GM12892 (cell line): Measurements from ENCODE around the gene RSF1.

Experiments used
- DNase-seq: peaks from one replicate; pipeline ENCODE4 v3.0.0; 2011; ENCODE audit not compliant: insufficient read length
- FAIRE-seq: peaks from 2 replicates; lab custom pipeline; 2011; peaks lifted over from hg19 to GRCh38; lab: Jason Lieb, UNC
- POLR2A ChIP-seq: IDR thresholded peaks from 2 replicates; pipeline ENCODE4 v1.6.1; 2011; ENCODE audit warnings: low read depth, low read length, control low read depth
- POLR2AphosphoS5 ChIP-seq: IDR thresholded peaks from 2 replicates; pipeline ENCODE4 v1.6.1; 2011; ENCODE audit warnings: low read depth, low read length, control low read depth
- TAF1 ChIP-seq: IDR thresholded peaks from 2 replicates; pipeline ENCODE4 v1.6.1; 2011; ENCODE audit warnings: low read depth, mild to moderate bottlenecking, control low read depth, low read length, borderline replicate concordance

The RSF1 gene

GRCh38 chr11:77704029-77704428 lies 116.5 kb downstream of the RSF1 start:
- TF ChIP-seq TAF1 (no peak), POLR2AphosphoS5 (no peak), POLR2A (no peak)
- FAIRE-seq (peak; percentile 42), DNase-seq (no peak)

- TF ChIP-seq TAF1 (no peak), POLR2A (no peak), POLR2AphosphoS5 (no peak)
- FAIRE-seq (peak; percentile 33), DNase-seq (no peak)
Measured at GRCh38 chr11:77699425-77699824, 121.1 kb downstream of the RSF1 start.

GRCh38 chr11:77698896-77699295 lies 121.6 kb downstream of the RSF1 start:
- no peak for TF ChIP-seq TAF1
- TF ChIP-seq POLR2AphosphoS5: no peak
- no peak for TF ChIP-seq POLR2A
- FAIRE-seq (peak; percentile 21), DNase-seq (no peak)

- no peak for TF ChIP-seq POLR2AphosphoS5
- no peak for TF ChIP-seq TAF1
- no peak for TF ChIP-seq POLR2A
- no peak for DNase-seq
- FAIRE-seq: no peak
Measured at GRCh38 chr11:77697865-77698264, 122.7 kb downstream of the RSF1 start.

GRCh38 chr11:77695417-77695816 lies 125.1 kb downstream of the RSF1 start:
- TF ChIP-seq TAF1 (no peak), POLR2AphosphoS5 (no peak), POLR2A (no peak)
- no peak for FAIRE-seq
- DNase-seq: no peak

GRCh38 chr11:77690649-77691048 lies 129.9 kb downstream of the RSF1 start:
- DNase-seq (no peak), FAIRE-seq (no peak)
- TF ChIP-seq POLR2AphosphoS5 (no peak), TAF1 (no peak), POLR2A (no peak)

GRCh38 chr11:77687088-77687487 lies 133.4 kb downstream of the RSF1 start:
- FAIRE-seq: no peak
- no peak for DNase-seq
- TF ChIP-seq POLR2AphosphoS5 (no peak), TAF1 (no peak), POLR2A (no peak)

- no peak for FAIRE-seq
- no peak for TF ChIP-seq TAF1
- TF ChIP-seq POLR2A: no peak
- DNase-seq: no peak
Measured at GRCh38 chr11:77677138-77677537, 143.4 kb downstream of the RSF1 start.

- TF ChIP-seq POLR2A: no peak
- no peak for TF ChIP-seq TAF1
- TF ChIP-seq POLR2AphosphoS5: no peak
- FAIRE-seq (no peak), DNase-seq (no peak)
Measured at GRCh38 chr11:77672264-77672663, 148.3 kb downstream of the RSF1 start.

- no peak for FAIRE-seq
- TF ChIP-seq POLR2AphosphoS5 (no peak), TAF1 (no peak), POLR2A (no peak)
- no peak for DNase-seq
Measured at GRCh38 chr11:77669848-77670511, 150.5 kb downstream of the RSF1 start.

- FAIRE-seq: no peak
- TF ChIP-seq POLR2A: no peak
- no peak for TF ChIP-seq POLR2AphosphoS5
- TF ChIP-seq TAF1: no peak
Measured at GRCh38 chr11:77668760-77669159, 151.8 kb downstream of the RSF1 start.

GRCh38 chr11:77665240-77665965 lies 155.1 kb downstream of the RSF1 start:
- TF ChIP-seq POLR2AphosphoS5 (no peak), POLR2A (no peak), TAF1 (no peak)
- DNase-seq (no peak), FAIRE-seq (peak; percentile 65)

More at GRCh38 chr11:77668760-77669159, 151.8 kb downstream of the RSF1 start:
- DNase-seq: no peak

GRCh38 chr11:77661670-77662069 lies 158.9 kb downstream of the RSF1 start:
- DNase-seq (no peak), FAIRE-seq (no peak)
- TF ChIP-seq POLR2A (no peak), TAF1 (no peak), POLR2AphosphoS5 (no peak)

GRCh38 chr11:77660947-77661346 lies 159.6 kb downstream of the RSF1 start:
- peak; percentile 83 for FAIRE-seq
- TF ChIP-seq POLR2AphosphoS5 (no peak), POLR2A (no peak), TAF1 (no peak)
- DNase-seq: no peak
